GM10266 (cell line): ENCODE measurements around the gene YTHDF2.

Experiments used
- DNase-seq: peaks from one replicate; pipeline ENCODE4 v3.0.0; 2012; ENCODE audit errors: extremely low spot score
- CTCF ChIP-seq: IDR thresholded peaks from 2 replicates; pipeline ENCODE4 v1.5.1; 2012; ENCODE audit warnings: mild to moderate bottlenecking, low read depth; ENCODE audit not compliant: control insufficient read depth, insufficient read depth; ENCODE audit errors: missing control alignments

YTHDF2 gene

GRCh38 chr1:28803662-28804061 lies 66.9 kb downstream of the YTHDF2 start:
- DNase-seq, result no peak
- no peak for TF ChIP-seq CTCF

GRCh38 chr1:28804071-28804470 lies 67.3 kb downstream of the YTHDF2 start:
- DNase-seq, result no peak
- no peak for TF ChIP-seq CTCF

GRCh38 chr1:28807046-28807445 lies 70.3 kb downstream of the YTHDF2 start:
- no peak for DNase-seq
- TF ChIP-seq CTCF, result no peak

- DNase-seq, result no peak
- TF ChIP-seq CTCF, result no peak
Observed at GRCh38 chr1:28807986-28808385, 71.2 kb downstream of the YTHDF2 start.

- no peak for TF ChIP-seq CTCF
- DNase-seq, result no peak
Observed at GRCh38 chr1:28811369-28811765, 74.6 kb downstream of the YTHDF2 start.

GRCh38 chr1:28811766-28812668 lies 75.3 kb downstream of the YTHDF2 start, which contains the start of gene OPRD1:
Gene OPRD1, plus strand, starts transcription at chr1:28812170. Its CDS starts 214 bp downstream, at chr1:28812384.
- TF ChIP-seq CTCF, result no peak
- DNase-seq, result no peak
